ENCODE measurements around the gene CCIN.
A peak's percentile ranks its signal among the peaks of the same experiment; 100 is the strongest.

DNA sequence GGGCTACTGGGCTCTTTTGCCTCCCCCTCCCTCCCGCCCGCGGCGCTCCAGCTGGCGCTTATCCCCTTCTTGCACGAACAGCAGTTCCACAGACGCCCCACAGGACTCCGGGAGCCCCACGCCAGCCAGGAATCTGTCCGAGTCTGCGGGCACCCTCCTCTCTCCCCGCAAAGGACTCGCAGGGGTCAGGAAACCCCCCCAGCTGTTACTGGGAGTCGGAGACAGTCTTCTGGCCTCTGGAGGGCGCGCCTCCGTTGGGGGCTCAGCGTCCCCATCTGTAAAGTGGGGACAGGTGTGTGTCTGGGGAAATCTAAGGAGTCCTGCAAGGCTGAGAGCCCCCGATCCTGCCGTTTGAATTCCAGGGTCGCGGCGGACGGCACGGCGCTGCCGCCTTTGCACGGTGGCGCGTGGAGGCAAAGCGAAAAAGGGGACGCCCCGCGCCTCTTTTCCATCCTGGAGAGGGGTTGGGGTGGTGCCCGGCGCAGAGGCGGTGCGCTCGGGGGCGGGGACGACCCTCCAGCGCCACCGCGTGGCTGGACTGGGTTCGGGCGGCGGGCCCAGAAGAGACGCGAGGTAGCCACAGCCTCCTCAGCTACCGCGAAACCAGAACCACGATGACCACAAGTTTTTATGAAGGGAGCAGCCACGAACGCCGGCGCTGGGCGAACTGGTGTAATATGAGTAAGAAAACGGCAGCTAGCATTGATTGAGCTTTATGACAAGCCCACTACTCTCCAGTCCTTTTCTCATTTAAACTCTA is 2.8 kb upstream of the CCIN start:
- peak; percentile 98 for TF ChIP-seq CTCF (IDR thresholded peaks at IDR 0.05; ENCODE audit: insufficient read depth, low read length, poor library complexity, severe bottlenecking)
- TF ChIP-seq EZH2phosphoT487 (conservative IDR thresholded peaks at IDR 0.05; ENCODE audit: low read length): no peak
